Lower lobe of right lung (tissue), 2 donors: ENCODE measurements around the gene SH3GL2. TPM values are rescaled to one million over a fixed set of nuclear protein-coding genes. Genes with fewer than 3 reads are reported as not detected.

Source experiments
- ATAC-seq, 2 donors: fragments of 200-7000 bp; cut with Tn5 transposase; one replicate each; pipeline ENCODE4 v1.9.1; 2020 to 2022; ENCODE audit warnings: mild to moderate bottlenecking in 2 of 2, moderate library complexity in 2 of 2
- DNase-seq: peaks from one replicate; pipeline ENCODE4 v3.0.0-alpha.2; 2020
- H3K27ac ChIP-seq: fragments of 200-600 bp; one replicate; pipeline ENCODE4 v1.8.0; 2022
- H3K27me3 ChIP-seq: fragments of 200-600 bp; one replicate; pipeline ENCODE4 v1.8.0; 2022; ENCODE audit warnings: low read depth
- H3K36me3 ChIP-seq: fragments of 200-600 bp; one replicate; pipeline ENCODE4 v1.8.0; 2022; ENCODE audit warnings: mild to moderate bottlenecking
- H3K4me1 ChIP-seq: fragments of 200-600 bp; one replicate; pipeline ENCODE4 v1.8.0; 2022
- H3K4me3 ChIP-seq: fragments of 200-600 bp; one replicate; pipeline ENCODE4 v1.8.0; 2022; ENCODE audit warnings: mild to moderate bottlenecking
- H3K9me3 ChIP-seq: fragments of 200-600 bp; one replicate; pipeline ENCODE4 v1.8.0; 2022
- CTCF ChIP-seq: fragments of 200-600 bp; IDR thresholded peaks from one replicate; pipeline ENCODE4 v1.8.0; 2022; ENCODE audit warnings: antibody characterized with exemption, mild to moderate bottlenecking
- intact Hi-C: fragments of 100-400 bp; cut with DNase I; formaldehyde crosslinking; loops from one replicate; pipeline ENCODE4 v1.11.0; 2022
- long read RNA-seq: library from polyadenylated mRNA; unstranded; transcript quantifications from one replicate; pipeline ENCODE4 v2.0.0, GENCODE V29; 2021
- total RNA-seq: library from RNA; stranded (reverse); fragmentation: NEBNext Ultra II Directional; extraction: Animal tissue kit (Norgen Biotek cat#: 25700); gene quantifications from one replicate; pipeline ENCODE4 v1.2.1, GENCODE V29; 2021
- donor health status: DM: no; HTN: yes; CAD: no; lungs with severe emphysema.

SH3GL2 gene
- total RNA-seq = 1.3 TPM
- long read RNA-seq, partial matches to known transcripts = 0 of 2 reads
- long read RNA-seq, other reads (novel, unspliced or antisense) = 0 of 2 reads

- ATAC-seq (peak; percentile 91 to 95), DNase-seq (peak; percentile 73)
- peak within 1 kb of the TSS; percentile 6 for H3K27ac ChIP-seq
- intact Hi-C loops = no loop called here
- no peaks in the 10 kb centered on the region for H3K36me3 ChIP-seq
- no peak for TF ChIP-seq CTCF
- peak within 1 kb of the TSS; percentile 55 for H3K4me3 ChIP-seq
- peaks cover 50% of the 10 kb centered on the region for H3K27me3 ChIP-seq
- H3K4me1 ChIP-seq = peaks cover 3% of the 10 kb centered on the region
- H3K9me3 ChIP-seq = no peaks in the 10 kb centered on the region
These were observed at the start of gene SH3GL2 for GRCh38 chr9:17578911-17579793. Gene SH3GL2, plus strand, starts transcription at chr9:17579066.

DNA sequence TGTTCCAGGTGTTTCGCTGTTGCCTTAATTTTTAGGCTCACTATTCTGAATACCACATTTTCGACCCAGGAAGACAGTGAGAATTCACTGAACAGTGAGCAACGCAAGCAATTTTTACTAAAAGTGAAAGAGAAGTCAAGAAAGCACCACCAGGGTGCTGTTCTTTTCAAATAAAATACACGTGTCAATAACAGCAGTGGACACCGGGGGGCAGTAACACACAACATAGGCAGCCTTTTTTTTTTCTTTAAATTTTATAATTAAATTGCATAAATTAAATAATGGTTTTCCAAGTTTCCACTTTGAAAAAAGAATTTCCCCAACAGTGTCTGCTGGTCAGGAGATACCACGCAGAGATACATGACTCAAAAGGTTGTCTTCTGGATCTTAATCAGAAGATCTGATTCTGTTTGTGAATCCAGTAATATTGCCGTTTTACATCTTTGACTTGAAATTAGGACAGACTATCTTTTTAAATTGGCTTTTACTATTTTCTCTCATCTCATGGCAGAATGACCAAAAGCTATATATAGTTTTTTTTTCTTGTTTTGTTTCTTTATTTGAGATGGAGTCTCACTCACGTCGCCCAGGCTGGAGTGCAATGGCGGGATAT, 47.1 kb upstream of the SH3GL2 start:
- Histone ChIP-seq H3K27ac (no peak overlapping the region), H3K4me1 (no peaks in the 10 kb centered on the region), H3K27me3 (no peaks in the 10 kb centered on the region), H3K9me3 (no peaks in the 10 kb centered on the region), H3K4me3 (no peak overlapping the region), H3K36me3 (no peaks in the 10 kb centered on the region)
- no peak for DNase-seq
- ATAC-seq = no peak
- TF ChIP-seq CTCF = peak; percentile 53
- intact Hi-C loops = no loop called here

GRCh38 chr9:17532461-17532860, 46.4 kb upstream of the SH3GL2 start:
- no peak for ATAC-seq
- no peaks in the 10 kb centered on the region for H3K27me3 ChIP-seq
- H3K27ac ChIP-seq = no peak overlapping the region
- H3K36me3 ChIP-seq = no peaks in the 10 kb centered on the region
- H3K9me3 ChIP-seq = no peaks in the 10 kb centered on the region
- intact Hi-C loops = no loop called here
- DNase-seq = no peak
- H3K4me1 ChIP-seq = no peaks in the 10 kb centered on the region
- H3K4me3 ChIP-seq = no peak overlapping the region
- TF ChIP-seq CTCF = no peak

DNA sequence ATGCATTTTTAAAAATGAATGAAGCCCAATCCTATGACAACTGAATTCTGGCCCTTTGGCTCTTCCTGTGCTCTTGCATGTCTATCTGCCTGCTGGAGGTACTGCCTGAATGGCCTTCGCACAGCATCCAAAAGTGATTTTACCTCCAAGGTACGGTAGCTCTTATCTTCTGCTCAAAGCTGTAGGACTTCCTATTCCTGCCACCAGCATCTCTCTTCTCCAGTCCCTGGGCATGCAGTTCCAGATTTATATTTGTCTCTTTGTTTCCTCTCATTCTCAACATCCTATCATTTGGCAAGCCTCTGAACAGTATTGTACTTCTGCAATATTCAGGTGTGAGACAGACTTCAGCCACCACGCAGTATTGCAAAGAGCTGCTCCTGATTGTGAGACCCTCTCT, 43.7 kb upstream of the SH3GL2 start:
- Histone ChIP-seq H3K27me3 (no peaks in the 10 kb centered on the region), H3K36me3 (no peaks in the 10 kb centered on the region), H3K9me3 (no peaks in the 10 kb centered on the region), H3K4me1 (no peaks in the 10 kb centered on the region), H3K27ac (no peak overlapping the region), H3K4me3 (no peak overlapping the region)
- no peak for TF ChIP-seq CTCF
- intact Hi-C loops = no loop called here
- ATAC-seq (no peak), DNase-seq (no peak)

DNA sequence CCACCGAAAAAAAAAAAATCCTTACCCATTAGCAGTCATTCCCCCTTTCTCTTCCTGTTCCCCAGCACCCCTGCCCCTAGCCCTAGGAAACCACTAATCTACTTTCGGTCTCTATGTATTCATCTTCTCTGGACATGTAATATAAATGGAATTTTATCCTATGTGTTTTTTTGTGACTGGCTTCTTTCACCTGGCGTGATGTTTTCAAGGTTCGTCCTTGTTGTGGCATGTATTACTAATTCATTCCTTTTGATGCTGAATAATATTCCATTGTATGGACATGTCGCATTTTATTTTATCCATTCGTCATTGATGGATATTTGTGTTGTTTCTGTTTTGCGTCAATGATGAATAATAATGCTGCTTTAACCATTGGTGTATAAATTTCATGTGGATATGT, 42.8 kb upstream of the SH3GL2 start:
- H3K36me3 ChIP-seq = no peaks in the 10 kb centered on the region
- H3K27ac ChIP-seq = no peak overlapping the region
- H3K4me1 ChIP-seq = no peaks in the 10 kb centered on the region
- no peak for DNase-seq
- no peak for TF ChIP-seq CTCF
- no peak overlapping the region for H3K4me3 ChIP-seq
- H3K9me3 ChIP-seq = no peaks in the 10 kb centered on the region
- H3K27me3 ChIP-seq = no peaks in the 10 kb centered on the region
- ATAC-seq = no peak
- intact Hi-C loops = no loop called here
